Breast epithelium (tissue), 4 donors: Measurements from ENCODE around the gene SLC12A7. TPM values are rescaled to one million over a fixed set of nuclear protein-coding genes. Genes with fewer than 3 reads are reported as not detected.

Experiments
- DNase-seq, 2 donors: peaks; one replicate each; pipeline ENCODE4 v3.0.0-alpha.2; 2019; ENCODE audit warnings: low spot score in 2 of 2
- H3K27ac ChIP-seq, 2 donors: fragments of 200-600 bp; sonication (generic) in 1 of 2; one replicate each; pipeline ENCODE4 v1.5.1; 2016 to 2019; ENCODE audit warnings: mild to moderate bottlenecking in 1 of 2
- H3K27me3 ChIP-seq, 2 donors: fragments of 200-600 bp; sonication (generic) in 1 of 2; one replicate each; pipeline versions ENCODE4 v1.5.1 to v1.6.0; 2017 to 2019; ENCODE audit warnings: control low read depth in 1 of 2, mild to moderate bottlenecking in 1 of 2
- H3K36me3 ChIP-seq: fragments of 200-600 bp; one replicate; pipeline ENCODE4 v1.5.1; 2019
- H3K4me1 ChIP-seq, 2 donors: fragments of 200-600 bp; sonication (generic); one replicate each; pipeline ENCODE4 v1.5.1; 2016 to 2019; ENCODE audit warnings: control low read depth in 1 of 2
- H3K4me3 ChIP-seq, 3 donors: fragments of 200-600 bp; sonication (generic); 1 replicate in 2 of 3; 2 replicates in 1 of 3; pipeline ENCODE4 v1.5.1; 2016 to 2019; ENCODE audit warnings: mild to moderate bottlenecking in 3 of 3, moderate library complexity in 2 of 3
- H3K9me3 ChIP-seq, 2 donors: fragments of 200-600 bp; sonication (generic) in 1 of 2; one replicate each; pipeline ENCODE4 v1.5.1; 2016 to 2019; ENCODE audit warnings: control low read depth in 1 of 2
- CTCF ChIP-seq, 3 donors: fragments of 450-650 bp; IDR thresholded peaks; one replicate each; pipeline ENCODE4 v1.5.1; 2016 to 2017; ENCODE audit warnings: antibody characterized with exemption in 3 of 3, mild to moderate bottlenecking in 3 of 3, moderate library complexity in 3 of 3
- POLR2A ChIP-seq: fragments of 450-650 bp; IDR thresholded peaks from one replicate; pipeline ENCODE4 v1.6.1; 2016; ENCODE audit warnings: antibody characterized with exemption, mild to moderate bottlenecking, moderate library complexity
- POLR2AphosphoS5 ChIP-seq, 3 donors: sonication (generic); formaldehyde crosslinking; IDR thresholded peaks; one replicate each; pipeline ENCODE4 v1.6.1; 2017; ENCODE audit warnings: antibody characterized with exemption in 3 of 3
- intact Hi-C: fragments of 100-400 bp; cut with DNase I; formaldehyde crosslinking; loops from one replicate; pipeline ENCODE4 v1.15.1; 2023; ENCODE audit warnings: low total_unique reads
- total RNA-seq, 3 donors: library from RNA; depleted of rRNA; stranded (reverse); fragments of >200 nt; gene quantifications; one replicate each; pipeline ENCODE4 v1.1.0, GENCODE V29; 2016

SLC12A7 gene
- total RNA-seq, 3 donors from 2014 or later = 21.4 to 31.5 (median 25.0) TPM

GRCh38 chr5:1054018-1054798 is 57.7 kb downstream of the SLC12A7 start:
- no peaks in the 10 kb centered on the region for H3K4me1 ChIP-seq
- no peaks in the 10 kb centered on the region for H3K27me3 ChIP-seq
- peak overlapping the region in 1 of 2 donors; percentile 55 for H3K27ac ChIP-seq
- H3K4me3 ChIP-seq = no peak overlapping the region
- H3K9me3 ChIP-seq = no peaks in the 10 kb centered on the region
- TF ChIP-seq POLR2AphosphoS5 (IDR thresholded peaks at IDR 0.05) (no peak), CTCF (IDR thresholded peaks at IDR 0.05) (no peak), POLR2A (no peak)
- DNase-seq = no peak
- intact Hi-C loops = no loop called here
- H3K36me3 ChIP-seq = no peaks in the 10 kb centered on the region

- DNase-seq = no peak
- no peak overlapping the region for H3K4me3 ChIP-seq
- no peaks in the 10 kb centered on the region for H3K27me3 ChIP-seq
- TF ChIP-seq CTCF (IDR thresholded peaks at IDR 0.05) = no peak
- no peak for TF ChIP-seq POLR2A
- no peak for TF ChIP-seq POLR2AphosphoS5 (IDR thresholded peaks at IDR 0.05)
- peak overlapping the region; percentile 31 to 66 for H3K27ac ChIP-seq
- no peaks in the 10 kb centered on the region for H3K9me3 ChIP-seq
- no peaks in the 10 kb centered on the region for H3K36me3 ChIP-seq
- no peaks in the 10 kb centered on the region for H3K4me1 ChIP-seq
- intact Hi-C loops = no loop called here
These were observed 58.4 kb downstream of the SLC12A7 start for GRCh38 chr5:1053391-1054017.

GRCh38 chr5:1052641-1053390 is 59.0 kb downstream of the SLC12A7 start:
- Histone ChIP-seq H3K27me3 (no peaks in the 10 kb centered on the region), H3K4me1 (no peaks in the 10 kb centered on the region), H3K27ac (peak overlapping the region; percentile 31 to 66), H3K36me3 (no peaks in the 10 kb centered on the region), H3K4me3 (no peak overlapping the region), H3K9me3 (no peaks in the 10 kb centered on the region)
- peak in 1 of 3 donors; percentile 29 for TF ChIP-seq CTCF (IDR thresholded peaks at IDR 0.05)
- TF ChIP-seq POLR2AphosphoS5 (IDR thresholded peaks at IDR 0.05) = no peak
- DNase-seq = peak in 1 of 2 donors; percentile 62
- intact Hi-C loops = no loop called here

- Histone ChIP-seq H3K27me3 (no peaks in the 10 kb centered on the region), H3K36me3 (no peaks in the 10 kb centered on the region), H3K4me3 (no peak overlapping the region), H3K27ac (peak overlapping the region; percentile 31 to 66), H3K9me3 (no peaks in the 10 kb centered on the region), H3K4me1 (no peaks in the 10 kb centered on the region)
- DNase-seq = no peak
- no peak for TF ChIP-seq POLR2AphosphoS5 (IDR thresholded peaks at IDR 0.05)
- no peak for TF ChIP-seq POLR2A
- TF ChIP-seq CTCF (IDR thresholded peaks at IDR 0.05) = no peak
- intact Hi-C loops = no loop called here
These were observed 59.8 kb downstream of the SLC12A7 start for GRCh38 chr5:1052076-1052475.

GRCh38 chr5:1051366-1051720 is 60.5 kb downstream of the SLC12A7 start:
- intact Hi-C loops = loop anchor here (1.0 kb wide), 1 partner anchor 43 kb away; no protein-coding TSS in a partner anchor
- Histone ChIP-seq H3K27me3 (no peaks in the 10 kb centered on the region), H3K4me3 (no peak overlapping the region), H3K4me1 (no peaks in the 10 kb centered on the region), H3K27ac (no peak overlapping the region), H3K36me3 (no peaks in the 10 kb centered on the region), H3K9me3 (no peaks in the 10 kb centered on the region)
- TF ChIP-seq POLR2A = no peak
- no peak for TF ChIP-seq CTCF (IDR thresholded peaks at IDR 0.05)
- no peak for TF ChIP-seq POLR2AphosphoS5 (IDR thresholded peaks at IDR 0.05)
- no peak for DNase-seq
